Amygdala (tissue), 56 donors: Measurements from ENCODE around the gene ADAM30.

Experiments
- DNase-seq, 56 donors: peaks; one replicate each; lab custom pipeline; 2025; lab: John Stamatoyannopoulos, UW

Gene ADAM30

DNA sequence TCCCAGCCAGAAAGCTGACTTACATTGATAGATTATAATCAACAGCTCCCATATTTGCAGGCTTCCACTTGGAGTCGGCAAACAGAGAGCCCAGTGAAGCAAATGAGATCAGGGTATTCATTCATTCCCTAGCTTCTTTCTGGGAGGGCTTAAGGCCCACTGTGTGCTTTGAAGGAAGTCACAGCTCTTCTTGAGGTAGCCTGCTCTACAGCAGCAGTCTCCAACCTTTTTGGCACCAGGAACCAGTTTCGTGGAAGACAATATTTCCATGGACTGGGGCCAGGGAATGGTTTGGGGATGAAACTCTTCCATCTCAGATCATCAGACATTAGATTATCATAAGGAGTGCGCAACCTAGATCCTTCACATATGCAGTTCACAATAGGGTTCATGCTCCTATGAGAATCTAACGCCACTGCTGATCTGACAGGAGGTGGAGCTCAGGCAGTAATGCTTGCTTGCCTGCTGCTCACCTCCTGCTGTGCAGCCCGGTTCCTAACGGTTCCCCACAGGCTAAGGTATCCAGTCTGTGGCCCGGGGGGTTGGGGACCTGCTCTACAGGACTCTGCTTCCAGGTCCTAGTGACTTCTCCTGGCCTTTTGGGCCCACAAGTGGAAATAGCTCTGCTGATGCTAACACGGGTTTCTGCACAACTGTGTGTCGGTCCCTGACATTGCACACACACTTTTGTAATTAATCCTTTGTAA is 13.7 kb upstream of the ADAM30 start:
- no peak for DNase-seq

DNA sequence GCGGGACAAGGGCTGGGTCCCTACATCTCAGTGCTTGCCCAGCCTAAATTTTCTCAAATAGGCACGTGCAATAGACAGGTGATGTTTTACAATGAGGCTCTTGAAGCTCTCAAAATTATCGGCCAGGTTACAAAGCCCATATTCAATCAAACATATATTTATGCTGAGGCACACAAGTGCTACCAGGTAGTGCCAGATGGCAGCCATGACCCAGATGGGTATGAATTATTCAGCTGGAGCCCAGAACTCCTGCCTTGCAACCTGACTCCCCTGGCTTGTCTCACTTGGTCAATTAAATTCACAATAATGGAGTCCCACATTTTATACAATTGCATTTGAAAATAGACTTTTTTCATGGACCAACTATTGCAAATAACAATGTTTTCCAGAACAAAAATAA is 12.3 kb upstream of the ADAM30 start:
- DNase-seq, result no peak

DNA sequence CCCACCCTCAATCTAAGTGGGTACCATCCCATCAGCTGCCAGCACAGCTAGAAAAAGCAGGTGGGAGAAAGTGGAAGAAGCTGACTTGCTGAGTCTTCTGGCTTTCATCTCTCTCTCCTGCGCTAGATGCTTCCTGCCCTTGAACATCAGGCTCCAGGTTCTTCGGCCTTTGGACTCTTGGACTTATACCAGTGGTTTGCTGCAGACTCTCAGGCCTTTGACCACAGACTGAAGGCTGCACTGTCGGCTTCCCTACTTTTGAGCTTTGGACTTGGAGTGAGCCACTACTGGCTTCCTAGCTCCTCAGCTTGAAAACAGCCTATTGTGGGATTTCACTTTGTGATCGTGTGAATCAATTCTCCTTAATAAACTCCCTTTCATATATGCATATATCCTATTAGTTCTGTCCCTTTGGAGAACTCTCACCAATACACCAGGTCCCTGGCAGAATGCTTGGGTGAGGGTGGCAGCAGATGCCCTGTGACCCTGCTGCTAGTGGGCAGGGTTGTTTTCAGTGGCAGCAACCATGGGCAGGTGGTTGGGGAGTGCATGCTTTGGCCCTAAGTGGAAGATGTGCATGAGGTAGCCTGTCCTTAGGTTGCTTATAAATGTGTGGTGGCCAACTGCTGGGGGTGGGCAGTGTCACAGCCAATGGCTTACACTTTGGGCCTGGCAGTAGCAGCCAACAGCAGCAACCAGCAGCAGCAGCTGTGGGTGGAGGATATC is 10.8 kb upstream of the ADAM30 start:
- DNase-seq, result no peak

DNA sequence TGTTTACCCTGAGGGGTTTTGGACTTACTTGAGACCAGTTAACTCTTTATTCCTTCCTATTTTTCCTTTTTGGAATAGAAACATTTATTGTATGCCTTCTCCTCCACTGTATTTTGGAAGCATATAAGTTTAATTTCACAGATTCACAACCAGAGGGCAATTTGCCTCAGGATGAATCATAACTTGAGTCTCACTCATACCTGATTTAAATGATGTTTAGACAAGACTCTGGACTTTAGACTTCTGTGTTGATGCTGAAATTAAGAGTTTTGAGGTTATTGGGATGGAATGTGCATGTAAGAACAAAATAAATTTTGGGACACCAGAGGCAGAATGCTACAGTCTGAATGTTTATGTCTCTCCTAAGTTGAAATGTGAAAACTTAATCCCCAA is 7.1 kb upstream of the ADAM30 start:
- no peak for DNase-seq

DNA sequence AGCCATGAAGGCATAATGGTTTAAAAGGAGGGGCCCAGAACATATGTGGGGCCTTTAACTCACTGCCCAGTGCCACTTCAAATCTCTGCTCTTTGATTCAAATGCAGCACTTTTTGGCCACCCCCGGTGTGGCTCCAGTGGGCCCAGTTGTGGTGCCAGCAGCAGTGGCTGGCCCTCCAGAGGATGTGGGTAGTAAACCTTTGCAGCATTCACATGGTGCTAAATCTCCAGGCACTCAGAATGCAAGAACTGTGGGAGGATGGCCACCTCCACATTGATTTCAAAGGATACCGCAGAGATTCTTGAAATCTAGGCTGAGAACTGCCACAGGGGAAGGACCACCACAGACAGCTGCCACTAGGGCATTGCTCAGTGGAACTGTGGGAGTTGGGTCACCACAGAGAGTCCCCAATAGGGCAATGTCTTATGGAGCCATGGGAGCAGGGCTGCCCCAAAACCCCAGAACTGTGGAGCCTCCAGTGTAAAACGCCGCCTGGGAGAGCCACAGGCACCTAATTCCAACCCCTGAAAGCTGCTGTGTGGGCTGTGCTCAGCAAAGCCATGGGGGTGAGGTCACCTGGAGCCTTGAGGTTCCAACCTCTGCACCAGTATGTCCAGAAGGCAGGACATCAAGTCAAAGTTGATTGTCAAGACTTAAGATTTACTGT is 6.6 kb upstream of the ADAM30 start:
- no peak for DNase-seq

DNA sequence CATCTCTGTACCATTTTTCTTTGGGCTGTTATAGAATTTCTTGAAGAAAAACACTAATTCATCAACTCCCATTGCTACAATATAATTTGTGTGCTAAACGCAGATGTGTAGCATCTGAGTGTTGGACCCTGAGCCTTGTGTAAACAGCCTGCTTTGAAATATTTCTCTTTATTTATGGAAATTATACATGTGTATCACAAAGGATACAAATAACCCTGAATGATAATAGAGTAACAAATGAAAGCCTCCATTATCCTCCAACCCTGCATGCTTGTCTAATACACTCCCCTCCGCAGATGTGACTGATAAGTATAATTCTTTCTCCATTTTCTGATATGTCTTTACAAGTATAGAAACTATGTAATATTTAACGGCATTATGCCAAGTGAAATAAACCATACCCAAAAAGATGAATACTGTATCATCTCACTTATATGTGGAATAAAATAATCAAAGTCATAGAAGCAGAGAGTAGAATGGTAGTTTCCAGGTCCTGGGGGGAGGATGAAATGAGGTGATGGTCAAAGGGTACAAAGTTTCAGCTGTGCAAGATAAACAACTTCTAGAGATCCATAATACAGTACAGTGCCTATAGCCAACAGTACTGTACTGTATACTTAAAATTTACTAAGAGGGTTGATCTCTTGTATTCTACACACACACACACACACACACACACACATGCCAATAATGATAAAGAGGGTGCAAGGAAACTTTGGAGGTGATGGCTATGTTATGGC is 2.8 kb upstream of the ADAM30 start:
- no peak for DNase-seq

DNA sequence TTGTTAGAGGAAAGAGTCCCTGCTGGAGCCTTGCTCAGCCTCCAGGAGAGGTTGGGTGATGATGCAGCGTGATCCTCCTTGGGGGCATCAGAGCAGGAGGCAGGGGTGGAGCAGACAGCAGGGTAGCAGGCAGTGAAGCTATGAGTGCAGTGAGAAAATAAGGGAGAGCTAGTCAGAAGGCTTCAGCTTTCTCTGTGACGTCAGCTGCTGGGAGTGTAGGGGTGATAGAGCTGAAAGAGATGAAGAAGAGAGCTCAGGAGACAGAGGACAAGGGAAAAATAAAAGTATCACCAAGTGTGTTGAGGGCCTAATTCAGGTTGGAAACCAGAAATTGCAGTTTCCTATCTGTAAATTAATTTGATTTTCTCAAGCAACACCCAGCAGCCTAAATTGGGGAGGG is 2.2 kb upstream of the ADAM30 start:
- no peak for DNase-seq

DNA sequence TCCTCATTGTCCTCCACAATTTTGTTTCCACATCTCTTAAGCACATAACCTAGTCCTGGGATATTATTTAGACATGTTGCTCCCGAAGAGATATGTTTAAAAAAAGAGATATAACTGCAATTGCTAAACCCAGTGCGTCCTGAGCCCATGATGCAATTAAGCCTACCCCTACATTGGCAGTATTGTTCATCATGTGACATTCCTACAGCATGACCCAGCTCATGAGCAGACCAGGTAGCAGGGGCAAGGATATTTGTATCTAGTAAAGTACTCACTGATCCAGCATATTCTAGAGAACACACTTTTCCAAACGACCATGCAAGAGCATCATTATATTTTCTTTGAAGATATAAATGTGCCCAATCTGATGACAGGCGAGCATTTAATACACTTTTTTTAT is 1.2 kb downstream of the ADAM30 start:
- DNase-seq, result no peak

DNA sequence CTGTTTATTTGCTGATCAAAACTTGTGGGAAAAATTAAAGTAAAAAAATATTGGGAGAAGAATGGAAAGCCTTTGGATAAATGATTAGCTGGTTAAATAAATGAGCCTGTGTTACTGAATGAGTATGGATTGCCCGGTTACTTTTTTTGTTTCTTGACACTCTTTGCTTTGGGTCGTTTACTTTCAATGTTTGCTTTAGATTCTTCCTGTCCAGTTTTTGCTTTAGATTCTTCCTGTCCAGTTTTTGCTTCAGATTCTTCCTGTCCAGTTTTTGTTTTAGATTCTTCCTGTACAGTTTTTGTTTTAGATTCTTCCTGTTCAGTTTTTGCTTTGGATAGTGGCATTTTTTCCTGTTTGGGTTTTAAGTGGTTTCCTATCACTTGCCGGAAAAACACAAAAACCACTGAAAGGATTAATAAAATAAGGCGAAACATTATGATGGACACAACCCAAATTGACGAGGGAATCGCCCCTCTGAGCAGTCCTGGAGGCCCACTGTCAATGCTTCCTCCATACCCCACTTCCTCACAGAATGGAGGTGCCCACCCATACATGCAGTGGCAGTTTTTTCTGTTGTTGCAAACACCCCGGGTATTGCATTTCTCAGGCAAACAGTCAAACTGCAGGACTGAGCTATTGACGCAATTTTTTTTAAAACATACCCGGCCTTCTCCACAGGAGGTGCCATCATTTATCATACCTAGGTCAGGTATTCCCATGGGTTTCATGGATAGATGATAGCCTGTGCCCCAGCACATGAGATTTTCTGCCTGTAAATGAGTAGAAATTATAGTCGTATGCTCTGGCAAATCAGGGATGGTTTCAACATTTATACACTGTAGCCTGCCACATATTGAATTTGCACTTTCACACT is 2.3 kb downstream of the ADAM30 start:
- no peak for DNase-seq

DNA sequence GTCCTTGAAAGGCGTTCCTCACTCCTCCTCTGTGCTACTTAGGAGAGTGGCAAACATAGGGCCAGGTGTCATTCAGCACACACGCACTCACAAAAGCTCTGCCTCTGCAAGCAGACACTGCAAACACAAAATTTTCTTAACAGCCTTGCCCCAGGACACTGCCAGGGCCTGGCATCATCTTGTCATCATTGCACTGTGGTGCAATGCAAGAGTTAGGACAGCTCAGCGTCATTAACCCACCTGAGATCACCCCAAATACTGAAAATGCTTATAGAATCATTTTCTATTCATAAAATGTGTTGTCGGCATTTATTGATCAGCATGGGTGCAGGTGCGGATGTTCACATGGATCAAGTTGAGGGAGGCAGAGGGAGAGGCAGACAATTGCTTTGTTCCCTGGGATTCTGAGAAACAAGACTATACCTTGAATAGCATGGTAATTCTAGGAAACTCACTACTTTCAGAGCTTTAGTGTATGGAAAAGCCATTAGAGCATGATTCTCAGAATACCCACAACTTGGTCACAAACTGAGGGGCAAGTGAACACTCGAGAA is 3.0 kb downstream of the ADAM30 start:
- DNase-seq, result no peak

DNA sequence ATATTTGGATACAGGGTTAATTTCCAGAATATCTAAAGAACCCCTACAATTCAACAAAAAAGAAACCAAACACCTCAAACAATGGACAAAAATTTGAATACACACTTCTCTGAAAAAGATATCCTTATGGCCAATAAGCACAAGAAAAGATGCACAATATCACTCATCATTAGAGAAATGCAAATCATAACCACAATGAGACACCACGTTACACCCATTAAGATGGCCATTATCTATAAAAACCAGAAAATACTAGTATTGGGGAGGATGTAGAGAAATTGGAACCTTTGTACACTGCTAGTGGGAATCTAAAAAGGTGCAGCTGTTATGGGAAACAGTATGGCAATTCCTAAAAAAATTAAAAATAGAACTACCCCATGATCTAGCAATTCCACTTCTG is 4.9 kb downstream of the ADAM30 start:
- no peak for DNase-seq

DNA sequence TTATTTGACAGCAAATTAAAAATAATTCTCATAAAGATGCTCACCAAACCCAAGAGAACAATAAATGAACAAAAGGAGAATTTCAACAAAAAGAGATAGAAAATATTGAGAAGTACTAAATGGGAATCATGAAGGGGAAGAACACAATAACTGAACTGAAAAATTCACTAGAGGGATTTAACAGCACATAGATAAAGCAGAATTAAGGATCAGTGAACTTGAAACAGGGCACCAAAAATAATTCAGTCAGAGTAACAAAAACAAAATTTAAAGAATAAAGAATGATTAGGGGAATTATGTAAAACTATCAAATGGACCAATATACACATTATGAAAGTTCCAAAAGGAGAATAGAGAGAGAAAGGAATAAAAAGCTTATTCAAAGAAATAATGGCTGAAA is 7.8 kb downstream of the ADAM30 start:
- DNase-seq, result no peak

DNA sequence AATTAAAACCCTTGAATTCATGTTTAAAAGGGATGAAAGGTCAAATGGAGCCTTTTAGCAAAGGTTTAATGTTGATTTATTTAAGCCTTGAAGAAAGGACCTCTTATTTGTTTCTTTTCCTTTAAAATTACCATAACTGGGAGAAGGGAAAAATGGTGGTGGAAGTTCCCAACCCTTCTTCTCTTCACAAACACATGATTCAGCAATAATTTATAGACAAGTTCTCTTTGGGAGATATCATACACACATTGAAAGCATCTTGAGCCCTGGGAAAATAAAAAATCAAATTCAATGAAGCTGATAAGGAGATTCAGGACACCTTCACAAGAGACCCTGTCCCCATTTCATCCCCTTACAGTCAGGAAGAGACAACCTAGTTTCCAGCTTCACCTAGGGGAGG is 8.9 kb downstream of the ADAM30 start:
- DNase-seq, result no peak

DNA sequence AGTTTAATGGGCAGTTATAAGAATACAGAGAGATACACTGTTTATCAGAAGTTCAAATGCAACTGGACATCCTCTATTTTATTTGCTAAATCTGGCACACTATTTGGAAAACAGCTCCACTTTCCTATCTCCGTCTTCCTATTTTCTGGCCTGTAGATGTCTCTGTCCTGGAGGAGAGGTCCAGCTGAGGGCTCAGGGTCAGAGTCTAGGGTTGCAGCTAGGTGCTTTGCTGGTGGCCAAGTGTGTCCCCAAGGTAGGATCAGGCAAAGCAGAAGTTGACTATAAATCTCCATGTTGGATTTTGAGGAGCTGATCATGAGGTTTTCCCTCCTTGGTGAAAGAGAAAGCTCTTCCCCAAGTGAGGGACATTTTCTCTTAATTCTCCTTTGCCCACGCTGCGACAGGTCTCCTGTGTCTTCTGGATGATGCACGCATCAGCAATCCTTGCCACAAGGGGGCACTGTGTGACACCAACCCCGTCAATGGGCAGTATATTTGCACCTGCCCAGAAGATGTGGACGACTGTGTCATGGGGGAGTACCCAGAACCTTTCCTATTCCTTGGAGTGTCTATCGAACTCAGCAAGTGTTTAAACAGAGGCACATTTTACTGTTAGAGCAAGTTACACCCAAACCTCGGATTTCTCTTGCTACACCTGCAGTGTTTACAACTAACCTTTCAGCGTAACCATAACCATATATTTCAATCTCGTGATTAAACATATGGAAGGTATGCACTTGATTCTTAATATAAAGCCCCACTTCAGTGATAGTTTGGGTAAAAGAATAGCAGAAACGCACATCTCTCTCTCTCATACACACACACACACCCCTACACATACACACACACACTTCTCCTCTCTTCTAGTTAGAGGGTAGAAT is 10.2 kb downstream of the ADAM30 start:
- peak in 3 of 56 donors; percentile 6 to 52 (median 43) for DNase-seq

DNA sequence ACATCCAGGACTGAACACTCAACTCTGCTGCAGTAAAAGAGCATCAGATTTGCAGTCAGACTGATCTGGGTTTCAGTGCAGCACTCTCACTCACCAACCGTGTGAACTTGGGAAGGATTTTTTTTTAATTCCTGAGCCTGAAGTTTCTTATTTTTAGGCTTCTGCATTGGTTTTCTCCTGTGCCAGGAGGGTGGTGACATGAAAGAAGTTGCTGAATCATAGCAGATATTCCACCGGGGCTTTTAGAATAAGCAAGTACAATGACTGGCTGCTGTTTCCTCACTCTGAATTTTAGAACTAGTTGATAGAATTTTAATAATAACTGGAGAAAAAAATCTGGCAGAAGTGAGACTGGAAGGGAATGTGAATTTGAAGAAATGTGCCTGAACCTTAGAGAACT is 11.6 kb downstream of the ADAM30 start:
- no peak for DNase-seq

DNA sequence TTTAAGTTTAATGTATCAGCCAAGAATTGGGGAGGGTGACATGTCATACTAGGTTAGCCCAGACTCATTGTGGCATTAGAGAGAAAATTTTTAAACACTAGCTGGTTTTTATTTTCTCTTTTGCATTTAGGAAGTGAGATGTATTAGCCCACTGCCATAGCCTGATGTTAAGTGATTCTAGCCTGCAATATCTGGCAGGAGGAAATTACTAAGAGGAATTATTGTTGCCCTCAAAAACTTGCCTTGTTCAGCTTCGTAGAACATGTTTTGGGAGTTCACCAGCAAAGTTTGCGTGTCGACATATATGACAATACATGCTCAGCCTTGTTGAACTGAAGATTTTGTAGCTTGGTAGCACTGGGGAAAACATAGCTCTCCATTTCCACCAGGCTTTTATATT is 12.5 kb downstream of the ADAM30 start:
- no peak for DNase-seq

DNA sequence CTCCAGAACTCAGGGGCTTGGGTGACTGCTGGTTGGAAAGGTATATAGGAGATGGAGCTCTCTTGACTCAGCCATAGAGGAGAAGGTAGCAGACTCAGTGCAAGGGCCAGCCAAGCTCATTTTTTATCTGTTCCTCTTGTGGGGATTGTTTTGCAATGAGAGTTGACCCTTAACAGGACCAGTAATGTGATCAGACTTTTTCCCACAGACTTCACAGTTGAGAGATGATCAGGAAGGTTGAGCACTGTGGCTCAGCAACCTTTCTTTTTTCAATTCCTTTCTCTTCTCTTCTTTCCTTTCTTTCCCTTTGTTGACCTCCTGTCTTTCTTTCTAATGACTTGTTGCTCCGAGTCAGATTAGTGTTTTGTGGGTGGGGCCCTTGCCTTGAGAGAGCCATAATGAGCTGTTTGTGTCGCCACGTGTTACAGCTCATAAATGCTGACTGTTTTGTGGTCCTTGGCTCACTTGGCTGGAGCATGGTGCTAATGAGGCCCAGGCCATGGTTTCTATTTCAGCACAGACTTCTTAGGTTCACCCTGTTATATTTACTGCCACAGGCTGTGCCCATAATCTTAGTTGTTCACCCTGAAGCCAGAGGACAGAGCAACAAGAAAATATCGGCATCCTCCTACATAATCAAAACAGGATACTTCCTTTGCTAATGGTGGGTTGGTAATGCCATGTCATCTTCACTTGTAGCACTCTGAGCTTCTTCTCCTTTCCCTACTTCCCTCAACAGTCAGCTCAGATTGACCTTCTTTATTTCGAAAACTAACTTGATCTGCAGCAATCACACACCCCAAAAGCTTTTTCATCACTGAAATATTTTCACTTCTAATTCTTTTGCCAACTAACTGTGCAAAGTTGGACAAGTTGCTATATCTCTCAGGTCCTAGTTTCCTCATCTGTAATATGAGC is 13.9 kb downstream of the ADAM30 start:
- no peak for DNase-seq
